HG02798 (cell line): ENCODE measurements around the gene DUSP2.

Experiments
- ATAC-seq: cut with Tn5 transposase; IDR thresholded peaks from one replicate; pipeline ENCODE4 v1.9.1; 2021; ENCODE audit warnings: mild to moderate bottlenecking; ENCODE audit not compliant: unreplicated experiment, poor library complexity

The DUSP2 gene

GRCh38 chr2:96135621-96136020, 9.6 kb downstream of the DUSP2 start:
- no peak for ATAC-seq

- no peak for ATAC-seq
Observed at GRCh38 chr2:96135171-96135570, 10.1 kb downstream of the DUSP2 start.

DNA sequence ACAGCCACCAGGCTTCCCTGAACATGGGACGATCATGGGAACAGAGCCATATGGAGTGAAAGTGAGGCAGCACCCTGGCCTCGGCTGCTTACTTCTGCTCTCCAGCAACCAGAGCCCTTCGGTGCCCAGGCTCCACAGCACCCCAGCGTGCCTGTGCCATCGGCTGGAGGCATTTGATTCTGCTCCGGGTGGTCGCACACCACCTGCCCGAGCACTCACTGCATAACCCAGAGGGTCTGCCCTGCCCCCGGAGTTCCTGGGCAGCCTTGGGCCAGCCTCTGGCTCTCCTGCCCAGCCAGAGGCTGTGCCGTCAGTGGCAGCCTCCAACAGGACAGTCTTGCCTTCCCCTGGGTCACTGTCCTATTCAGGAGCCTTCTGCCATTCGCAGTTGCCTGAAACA, 10.8 kb downstream of the DUSP2 start:
- no peak for ATAC-seq

- ATAC-seq = no peak
Observed at GRCh38 chr2:96131813-96132745, 13.2 kb downstream of the DUSP2 start.

DNA sequence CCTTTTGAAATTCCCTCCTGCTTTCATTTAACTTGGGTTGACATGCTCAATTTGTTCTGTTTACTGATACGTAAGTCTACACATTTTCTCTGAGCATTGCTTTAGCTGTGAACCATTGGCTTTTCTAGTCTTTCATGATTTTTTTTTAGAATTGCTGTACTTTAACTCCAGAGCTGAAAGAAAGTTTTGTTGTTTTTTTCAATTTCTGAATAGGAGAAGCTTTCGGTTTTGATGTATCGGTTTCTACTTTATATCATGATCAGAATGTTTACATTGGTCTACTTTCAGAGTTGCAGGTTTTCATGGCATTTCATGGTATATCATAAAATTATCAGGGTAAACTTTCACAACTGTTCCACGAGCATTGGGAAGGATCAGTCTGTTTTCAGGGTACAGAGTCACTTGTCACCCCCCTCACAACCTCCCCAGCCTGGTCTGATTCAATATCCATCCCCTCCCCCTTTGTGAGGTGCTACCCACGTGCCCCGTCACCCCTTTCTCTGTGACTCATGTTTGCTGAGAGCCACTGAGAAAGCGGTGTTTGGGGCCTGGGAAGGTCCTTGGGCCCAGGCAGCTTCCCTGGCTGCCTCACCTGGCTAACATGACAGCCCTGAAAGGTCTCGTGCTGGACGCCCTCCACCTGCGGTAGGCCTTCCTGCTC, 14.0 kb downstream of the DUSP2 start:
- no peak for ATAC-seq

DNA sequence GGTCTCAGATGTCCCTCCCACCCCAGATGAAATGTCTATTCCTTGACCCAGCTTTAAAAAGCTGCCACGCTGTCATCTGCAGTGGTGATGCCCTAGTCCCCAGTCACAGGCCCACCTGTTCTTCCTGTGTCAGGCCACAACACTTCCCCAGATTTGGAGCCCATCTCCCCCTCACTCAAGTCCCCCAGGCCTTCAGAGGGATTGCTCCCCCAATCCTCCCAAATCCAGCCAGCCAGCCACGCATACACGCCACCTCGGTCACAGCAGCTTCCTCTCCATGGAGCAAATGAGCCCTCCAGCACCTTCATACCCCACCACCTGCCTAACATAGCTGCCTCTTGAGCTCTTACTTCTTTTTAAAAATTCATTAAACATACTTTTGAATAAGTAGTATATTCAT, 14.8 kb downstream of the DUSP2 start:
- ATAC-seq = no peak

- ATAC-seq = no peak
Observed at GRCh38 chr2:96129528-96130120, 15.6 kb downstream of the DUSP2 start.

- no peak for ATAC-seq
Observed at GRCh38 chr2:96128456-96128855, 16.8 kb downstream of the DUSP2 start.

DNA sequence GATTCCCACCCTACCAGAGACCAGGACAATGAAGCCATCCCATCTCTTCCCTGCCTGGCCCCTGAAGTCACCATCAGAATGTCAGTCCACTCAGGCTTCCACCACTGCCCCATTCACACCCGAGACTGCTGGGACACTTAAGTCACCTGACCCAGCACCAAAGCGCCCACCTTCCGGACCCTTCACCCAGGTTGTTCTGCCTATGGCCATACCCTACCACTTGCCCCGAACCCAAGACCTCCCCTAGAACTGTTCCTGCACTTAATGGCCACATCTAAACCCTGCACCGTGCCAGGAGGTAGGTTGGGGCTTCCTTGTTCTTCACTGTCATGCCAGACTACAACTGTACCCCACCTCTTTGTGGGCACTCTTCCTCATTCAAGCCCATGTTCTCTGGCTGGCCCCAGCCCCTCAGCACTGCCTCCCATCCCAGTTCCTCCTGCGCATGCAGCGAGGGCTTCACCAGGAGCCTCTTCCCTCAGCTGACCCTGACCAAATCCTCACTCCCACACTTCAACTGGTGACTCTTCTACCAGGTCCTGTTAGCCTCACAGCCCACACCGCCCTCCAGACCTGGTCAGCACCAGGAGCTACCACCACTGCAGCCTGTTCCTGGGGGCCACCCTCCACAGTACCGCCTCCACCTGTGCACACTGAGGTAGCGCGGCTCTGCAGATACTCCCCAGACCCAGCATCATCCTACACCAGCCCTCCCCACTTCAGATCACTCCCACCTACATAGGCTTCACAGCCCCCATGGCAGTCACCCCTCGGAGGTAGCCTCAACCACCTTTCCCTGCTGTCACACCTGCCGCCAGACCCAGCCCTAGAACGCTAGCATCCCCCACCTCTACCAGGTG, 20.6 kb downstream of the DUSP2 start:
- ATAC-seq = no peak

DNA sequence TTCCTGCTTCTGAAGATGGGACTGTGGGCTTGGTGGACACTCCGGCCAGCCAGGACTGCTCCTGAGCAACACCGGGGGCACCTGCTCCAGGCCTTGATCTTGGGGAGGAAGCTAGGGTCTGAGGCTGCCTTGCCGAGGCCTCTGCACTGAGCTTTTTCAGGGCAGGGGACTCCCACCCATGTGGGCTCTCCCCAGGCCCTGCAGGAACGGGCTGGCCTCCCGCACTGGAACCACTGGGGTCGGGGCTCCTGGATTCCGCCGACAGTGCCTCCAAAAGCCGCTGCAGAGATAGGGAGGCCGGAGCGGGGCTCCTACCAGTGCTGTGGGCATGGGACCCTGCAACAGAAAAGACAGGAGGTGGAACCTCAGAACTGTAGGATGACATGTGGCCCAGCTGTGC, 21.3 kb downstream of the DUSP2 start:
- no peak for ATAC-seq

DNA sequence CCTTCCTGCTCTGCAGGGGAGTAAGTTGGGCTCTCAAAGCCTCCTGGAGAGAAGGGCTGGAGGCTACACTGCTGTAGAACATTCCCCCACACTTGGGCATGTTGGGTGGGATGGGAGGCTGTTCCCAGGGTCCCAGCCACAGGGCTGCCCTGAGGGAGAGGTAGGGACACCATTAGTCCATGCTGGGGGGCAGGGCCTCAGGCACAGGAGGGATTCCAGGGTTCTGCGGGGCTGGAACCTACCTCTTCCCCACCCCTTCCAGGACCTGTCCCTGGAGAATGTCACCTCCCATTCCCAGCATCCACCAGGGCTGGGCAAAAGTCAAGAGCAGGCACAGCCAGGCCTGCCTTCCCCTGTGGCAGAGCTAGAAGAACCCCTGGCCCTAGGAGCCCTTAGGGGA, 21.9 kb downstream of the DUSP2 start:
- no peak for ATAC-seq

- ATAC-seq = no peak
Observed at GRCh38 chr2:96122391-96122790, 22.8 kb downstream of the DUSP2 start.

GRCh38 chr2:96121414-96121813, 23.8 kb downstream of the DUSP2 start:
- ATAC-seq = no peak

- no peak for ATAC-seq
Observed at GRCh38 chr2:96120991-96121390, 24.2 kb downstream of the DUSP2 start.

GRCh38 chr2:96120091-96120720, 25.0 kb downstream of the DUSP2 start:
- ATAC-seq = no peak

DNA sequence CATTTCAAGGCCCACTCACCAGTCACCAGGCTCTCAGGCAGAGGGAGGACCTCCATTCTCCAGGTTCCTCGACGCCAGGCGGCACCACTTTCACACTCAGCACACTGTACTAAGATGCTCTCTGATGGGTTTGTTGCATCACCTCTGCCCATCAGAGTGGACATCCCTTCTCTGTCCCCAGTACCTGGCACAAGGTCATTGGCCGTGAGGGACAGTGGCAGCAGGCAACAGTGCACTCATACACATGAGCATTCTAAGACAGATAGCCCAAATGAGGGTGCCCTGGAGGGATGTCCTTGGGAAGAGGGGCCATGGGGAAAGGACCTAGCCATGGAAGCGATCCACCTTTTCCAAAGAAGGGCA, 25.9 kb downstream of the DUSP2 start:
- ATAC-seq = no peak

- no peak for ATAC-seq
Observed at GRCh38 chr2:96118698-96119388, 26.4 kb downstream of the DUSP2 start.

- no peak for ATAC-seq
Observed at GRCh38 chr2:96117701-96118588, 27.3 kb downstream of the DUSP2 start.
